ENCODE results near the gene STPG3.

STPG3 gene

GRCh38 chr9:137294091-137294680 is 43.1 kb downstream of the STPG3 start:
- no peak for TF ChIP-seq CTCF (IDR thresholded peaks at IDR 0.05; ENCODE audit: insufficient read depth, low read depth, low read length, missing control alignments)
- H3K4me3 ChIP-seq (ENCODE audit: low read depth, low read length), result no peak overlapping the region
- DNase-seq (ENCODE audit: low read depth), result peak; percentile 60

- TF ChIP-seq CTCF (IDR thresholded peaks at IDR 0.05; ENCODE audit: insufficient read depth, low read depth, low read length, missing control alignments), result no peak
- peak; percentile 35 for DNase-seq (ENCODE audit: low read depth)
- no peak overlapping the region for H3K4me3 ChIP-seq (ENCODE audit: low read depth, low read length)
These were observed 43.7 kb downstream of the STPG3 start for GRCh38 chr9:137294681-137295237.

GRCh38 chr9:137295238-137295811 is 44.2 kb downstream of the STPG3 start:
- peak; percentile 41 for DNase-seq (ENCODE audit: low read depth)
- peak; percentile 72 for TF ChIP-seq CTCF (IDR thresholded peaks at IDR 0.05; ENCODE audit: insufficient read depth, low read depth, low read length, missing control alignments)
- H3K4me3 ChIP-seq (ENCODE audit: low read depth, low read length), result no peak overlapping the region

GRCh38 chr9:137295849-137296669 is 45.0 kb downstream of the STPG3 start:
- no peak for DNase-seq (ENCODE audit: low read depth)
- TF ChIP-seq CTCF (IDR thresholded peaks at IDR 0.05; ENCODE audit: insufficient read depth, low read depth, low read length, missing control alignments), result no peak
- H3K4me3 ChIP-seq (ENCODE audit: low read depth, low read length), result no peak overlapping the region

- TF ChIP-seq CTCF (IDR thresholded peaks at IDR 0.05; ENCODE audit: insufficient read depth, low read depth, low read length, missing control alignments), result no peak
- no peak overlapping the region for H3K4me3 ChIP-seq (ENCODE audit: low read depth, low read length)
- no peak for DNase-seq (ENCODE audit: low read depth)
These were observed 45.9 kb downstream of the STPG3 start for GRCh38 chr9:137296670-137297664.

- no peak overlapping the region for H3K4me3 ChIP-seq (ENCODE audit: low read depth, low read length)
- TF ChIP-seq CTCF (IDR thresholded peaks at IDR 0.05; ENCODE audit: insufficient read depth, low read depth, low read length, missing control alignments), result no peak
- no peak for DNase-seq (ENCODE audit: low read depth)
These were observed 46.9 kb downstream of the STPG3 start for GRCh38 chr9:137297966-137298365.
